Muscle of back (tissue), 11 donors: ENCODE results near the gene SPACDR. TPM values are rescaled to one million over a fixed set of nuclear protein-coding genes. Genes with fewer than 3 reads are reported as not detected.

Experiments used
- DNase-seq, 3 donors: peaks; one replicate each; pipeline versions ENCODE4 v3.0.0 to v3.0.0-alpha.2; 2013
- polyA plus RNA-seq, 10 donors: library from polyadenylated mRNA; unstranded; fragments of 120-200 nt; gene quantifications; one replicate each; pipeline ENCODE4 v1.2.1, GENCODE V29; 2013; ENCODE audit not compliant: insufficient read length in 10 of 10

The SPACDR gene
- polyA plus RNA-seq, 10 donors, result 0.86 to 3.5 (median 1.4) TPM

DNA sequence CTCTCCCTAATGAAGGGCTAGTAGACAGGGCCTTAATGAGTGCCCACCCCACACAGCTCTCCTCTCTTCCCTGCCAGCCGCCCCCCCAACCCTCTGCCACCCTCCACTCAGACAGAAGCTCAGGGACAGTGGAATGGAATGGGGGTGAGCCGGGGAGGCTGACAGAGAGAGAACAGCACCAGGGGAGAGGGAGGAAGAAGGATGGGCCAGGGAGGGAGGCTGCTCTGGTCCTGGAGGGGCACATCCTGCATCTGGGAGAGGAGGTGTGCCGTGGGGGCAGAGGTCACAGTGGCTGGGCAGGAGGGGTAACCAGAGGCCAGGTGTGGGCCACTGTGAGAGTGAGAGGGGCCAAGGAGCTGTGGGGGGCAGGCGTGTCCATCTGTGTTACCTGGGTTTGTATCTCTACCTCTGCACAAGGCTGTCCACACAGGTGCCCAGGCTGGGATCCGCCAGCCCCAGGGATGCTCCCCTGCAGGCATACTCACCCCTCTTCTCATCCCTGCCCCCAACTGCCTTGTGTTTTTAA, 22.1 kb upstream of the SPACDR start:
- DNase-seq, result no peak

DNA sequence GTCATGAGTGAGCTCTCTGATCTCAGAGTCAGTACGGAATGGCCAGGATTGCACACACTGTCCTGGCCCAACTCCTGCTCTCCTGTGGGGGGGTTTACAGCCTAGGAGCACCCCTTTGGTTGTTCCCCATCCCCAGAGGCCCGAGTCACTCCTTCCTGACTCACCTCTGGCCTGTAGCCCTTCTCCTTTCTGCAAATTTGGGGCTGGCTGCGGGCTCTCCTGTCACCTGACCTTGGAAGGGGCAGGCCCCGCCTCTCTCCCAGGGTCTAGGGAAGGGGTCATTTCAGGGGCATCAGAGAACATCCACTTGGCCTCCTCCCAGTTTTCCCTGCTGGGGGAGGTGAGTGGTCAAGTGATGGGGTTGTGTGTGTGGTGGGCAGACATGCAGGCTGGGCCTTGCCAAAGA, 21.4 kb upstream of the SPACDR start:
- no peak for DNase-seq

DNA sequence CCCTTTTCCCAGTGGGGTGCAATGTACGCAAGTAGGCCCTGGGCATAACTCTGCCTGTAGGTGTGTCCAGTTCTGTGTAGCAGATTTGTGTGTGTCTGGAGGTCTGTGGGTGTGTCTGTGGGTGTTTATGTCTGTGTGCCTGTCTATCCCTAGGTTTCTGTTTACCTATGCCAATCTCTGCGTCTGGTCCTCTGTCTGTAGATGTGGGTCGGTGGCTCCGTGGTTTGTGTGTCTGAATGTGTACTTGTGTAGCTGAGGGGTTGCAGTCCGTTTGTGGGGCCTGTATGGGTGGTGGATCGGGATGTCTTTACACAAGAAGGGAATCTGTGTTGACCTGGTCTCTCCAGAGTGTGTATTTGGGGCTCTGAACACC, 20.6 kb upstream of the SPACDR start:
- DNase-seq, result no peak

DNA sequence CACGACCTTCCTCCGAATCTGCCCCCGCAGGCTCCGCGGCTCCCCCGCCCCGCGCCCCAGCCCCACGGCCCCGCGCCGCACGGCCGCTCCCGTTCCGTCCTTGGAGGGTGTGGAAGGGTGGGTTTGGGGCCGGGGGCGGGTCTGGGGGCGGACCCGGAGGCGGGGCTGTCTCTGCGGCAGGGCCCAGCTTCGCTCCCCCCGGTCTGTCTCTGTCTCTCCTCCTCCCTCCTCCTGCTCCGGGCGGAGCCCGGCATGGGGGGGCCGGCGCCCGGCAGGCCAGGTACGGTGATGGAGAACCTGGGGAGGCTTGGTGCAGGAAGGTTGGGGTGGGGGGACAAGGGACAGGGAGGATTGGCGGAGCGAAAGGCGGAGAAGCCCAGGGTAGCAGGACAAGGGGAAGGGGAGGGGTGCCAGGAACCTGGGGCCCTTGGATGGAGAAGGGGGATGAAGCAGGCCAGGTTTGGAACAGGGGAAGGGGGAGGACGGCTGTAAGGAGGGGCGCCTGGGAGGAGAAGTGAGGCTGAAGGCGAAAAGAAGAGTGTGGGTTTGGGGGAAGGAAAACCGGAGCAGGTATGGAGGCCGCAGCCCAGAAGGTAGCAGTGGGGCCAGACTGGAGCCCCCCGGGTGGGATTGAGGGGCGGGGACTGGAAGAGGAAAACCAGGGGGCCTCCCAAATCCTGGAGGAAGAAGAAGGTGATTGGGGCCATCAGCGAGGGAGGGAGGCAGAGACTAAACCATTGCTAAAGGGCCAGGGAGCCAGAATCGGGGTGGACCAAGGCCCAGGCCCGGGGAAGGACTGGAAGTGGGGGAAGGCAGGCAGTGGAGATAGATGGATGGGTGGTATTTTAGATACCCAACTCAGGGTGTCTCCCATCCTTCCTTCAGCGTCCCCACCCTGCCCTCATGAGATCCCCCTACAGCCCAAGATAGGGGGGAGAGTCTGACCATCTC, 19.9 kb upstream of the SPACDR start, which contains the start of gene NYAP1:
Gene NYAP1, plus strand, starts transcription at position 206 of the 951 bp plus-strand sequence. CDS start 1,385 bp downstream, outside the sequence.
- peak in 2 of 3 donors; percentile 81 to 90 for DNase-seq

DNA sequence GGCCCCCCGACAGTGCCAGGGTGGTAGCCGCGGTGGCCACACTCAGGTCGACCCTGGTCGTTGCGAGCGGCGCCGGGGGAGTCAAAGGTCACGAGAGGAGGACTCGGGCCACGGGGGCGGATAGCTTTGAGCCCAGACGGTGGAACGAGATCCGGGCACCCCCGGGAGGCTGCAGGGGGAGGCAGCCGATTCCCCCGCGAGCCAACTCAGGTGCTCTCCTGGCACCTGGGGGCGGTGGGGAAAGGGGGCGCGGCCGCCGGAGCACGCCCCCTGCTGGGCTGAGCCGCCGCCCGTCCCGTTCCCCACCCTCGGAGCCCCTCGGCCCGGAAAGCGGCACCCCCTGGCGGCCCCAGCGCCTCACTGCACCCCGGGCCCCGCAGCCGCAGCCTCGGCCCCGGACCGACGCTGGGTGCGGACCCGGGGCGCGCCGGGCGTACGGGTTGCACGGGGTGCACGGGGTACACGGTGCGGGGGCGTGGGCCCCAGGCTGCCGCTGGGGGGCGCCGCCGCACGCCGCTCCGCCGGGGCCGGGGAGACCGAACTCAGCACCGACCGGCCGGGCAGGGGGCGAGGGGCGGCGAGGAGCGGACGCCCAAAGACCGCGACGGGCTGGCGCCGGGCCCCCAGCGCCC, 19.1 kb upstream of the SPACDR start:
- peak in 2 of 3 donors; percentile 76 to 86 for DNase-seq

DNA sequence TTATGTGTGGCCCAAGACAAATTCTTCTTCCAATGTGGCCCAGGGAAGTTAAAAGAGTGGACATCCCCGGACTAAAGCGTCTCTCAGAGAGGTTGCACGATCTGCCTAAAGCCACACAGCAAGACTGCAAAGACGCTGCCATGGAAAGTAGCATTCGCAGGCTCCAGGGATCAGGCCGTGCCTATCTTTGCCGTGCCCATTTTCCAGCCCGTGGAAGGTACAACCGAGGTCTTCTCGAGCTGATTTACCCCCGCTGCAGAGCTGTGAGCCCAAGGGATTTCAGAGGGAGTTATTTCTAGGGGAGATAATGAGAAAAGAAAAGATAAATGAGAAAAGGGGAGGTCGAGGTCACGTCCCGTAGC, 18.6 kb upstream of the SPACDR start:
- DNase-seq, result no peak

DNA sequence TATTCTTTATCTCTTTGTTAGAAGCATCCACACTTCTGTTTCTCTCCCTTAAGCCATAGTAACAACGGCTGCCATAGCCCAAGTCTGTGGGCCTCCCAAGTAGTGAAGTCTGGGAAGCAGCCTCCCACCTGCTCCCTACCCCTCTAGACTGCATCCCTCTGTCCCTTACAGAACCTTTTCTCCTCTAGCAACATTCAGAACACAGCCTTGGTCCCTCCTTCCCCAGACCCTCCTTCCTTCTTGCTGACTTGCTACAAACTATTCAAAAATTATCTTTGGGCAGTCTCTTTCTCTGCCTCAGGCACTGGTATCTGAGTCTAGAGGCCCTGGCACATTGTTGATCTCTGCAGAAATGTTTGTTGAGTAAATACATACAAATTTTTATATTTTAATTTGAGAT, 17.4 kb upstream of the SPACDR start:
- no peak for DNase-seq

DNA sequence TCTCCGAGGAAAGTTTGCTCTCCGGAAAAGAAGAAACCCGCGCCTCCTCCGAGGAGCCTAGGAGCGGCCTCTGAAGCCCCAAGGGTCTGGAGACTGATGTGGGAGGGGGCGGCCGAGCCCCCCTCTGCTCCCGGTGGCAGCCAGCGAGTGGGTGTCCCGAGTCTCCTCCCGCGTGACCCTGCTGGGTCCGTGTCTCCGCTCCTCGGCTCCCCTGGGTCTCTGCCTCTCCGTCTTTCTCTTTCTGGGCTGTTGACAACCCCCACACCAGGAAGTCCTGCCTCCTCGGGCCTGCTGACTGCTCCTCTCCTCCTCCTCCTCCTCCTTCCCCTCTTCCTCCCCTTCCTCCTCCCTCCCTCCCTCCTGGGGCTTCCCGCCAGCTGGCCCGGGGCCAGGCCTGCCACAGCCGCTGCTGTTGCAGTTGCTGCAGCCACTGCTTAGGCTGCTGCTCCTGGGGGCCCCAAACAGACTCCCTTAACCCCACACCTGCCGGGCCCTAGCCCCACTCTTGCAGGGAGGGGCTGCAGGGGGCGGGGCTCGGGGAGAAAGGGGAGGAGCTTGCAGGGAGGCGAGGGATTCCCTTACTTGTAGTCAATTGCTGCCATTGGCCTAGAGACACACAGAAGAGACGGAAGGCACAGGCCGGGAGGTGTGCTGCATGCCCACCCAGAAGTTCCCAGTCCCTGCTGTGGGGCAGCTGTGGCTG, 15.0 kb upstream of the SPACDR start, which contains the start of gene TSC22D4:
Gene TSC22D4, minus strand, starts transcription at position 257 of the 703 bp plus-strand sequence. CDS start 1,176 bp downstream, outside the sequence.
- DNase-seq, result peak; percentile 94 to 98 (median 95)

DNA sequence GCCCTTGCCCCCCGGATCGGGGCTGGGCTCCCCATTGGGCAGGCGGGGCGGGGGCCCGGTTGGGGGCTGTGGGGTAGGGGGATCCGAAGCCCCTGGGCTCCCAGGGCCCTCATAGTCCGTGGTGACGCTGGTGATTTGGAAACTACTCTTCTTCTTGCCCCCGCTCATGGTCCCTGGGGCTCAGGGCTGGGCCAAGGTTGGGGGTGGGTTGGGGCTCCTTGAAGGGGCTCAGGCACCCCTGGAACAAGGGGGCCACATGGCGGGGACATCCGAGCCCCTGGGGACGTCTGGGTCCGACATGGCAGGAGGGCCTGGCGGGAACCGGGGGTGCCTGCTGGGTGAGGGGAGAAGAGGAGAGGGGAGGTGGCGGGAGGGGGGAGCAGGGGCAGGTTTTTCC, 13.8 kb upstream of the SPACDR start:
- DNase-seq, result no peak

DNA sequence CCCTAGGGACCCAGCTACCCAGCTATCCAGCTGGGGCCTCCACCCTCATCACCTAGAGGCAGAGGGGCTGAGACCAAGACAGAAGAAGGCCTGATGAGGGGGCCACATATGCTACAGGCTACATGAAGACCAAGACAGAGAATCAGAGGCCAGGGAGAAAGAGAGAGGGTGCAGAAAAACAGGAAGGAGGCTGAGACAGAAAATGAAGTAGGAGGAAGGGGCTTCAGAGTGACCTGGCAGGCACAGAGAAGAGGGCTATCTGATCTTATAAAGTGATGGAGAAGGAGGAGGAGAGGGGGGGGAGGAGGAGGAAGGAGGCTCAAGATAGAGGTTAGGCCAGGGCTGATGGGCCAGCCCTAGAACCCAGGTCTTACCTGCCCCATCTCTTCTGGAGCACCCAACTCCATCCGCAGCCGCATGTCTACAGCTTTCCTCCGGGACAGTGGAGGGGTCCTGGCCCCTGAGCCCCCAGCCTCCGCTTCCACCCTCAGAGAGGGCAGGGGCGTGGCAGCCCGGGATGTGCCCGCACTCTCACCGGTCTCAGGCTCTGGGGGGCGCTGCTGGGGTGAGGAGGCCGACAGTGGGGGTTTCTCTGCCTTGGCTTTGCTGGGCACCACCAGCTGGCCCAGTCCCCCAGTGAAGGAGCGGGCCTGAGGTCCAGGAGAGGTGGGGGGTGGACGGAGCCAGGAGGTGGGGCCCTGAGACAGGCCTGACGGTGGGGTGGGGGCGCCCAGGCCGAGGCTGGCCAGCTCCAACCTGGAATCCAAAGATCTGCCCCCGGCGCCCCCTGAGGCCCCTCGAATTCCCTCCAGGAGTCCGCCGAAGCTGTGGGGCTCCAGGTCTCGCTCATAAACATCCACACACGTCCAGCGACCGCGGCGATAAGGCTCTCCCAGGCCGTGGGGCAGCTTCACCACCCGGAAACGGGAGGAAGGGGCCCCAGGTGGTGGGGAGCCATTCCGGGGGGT, 13.1 kb upstream of the SPACDR start:
- DNase-seq, result no peak

DNA sequence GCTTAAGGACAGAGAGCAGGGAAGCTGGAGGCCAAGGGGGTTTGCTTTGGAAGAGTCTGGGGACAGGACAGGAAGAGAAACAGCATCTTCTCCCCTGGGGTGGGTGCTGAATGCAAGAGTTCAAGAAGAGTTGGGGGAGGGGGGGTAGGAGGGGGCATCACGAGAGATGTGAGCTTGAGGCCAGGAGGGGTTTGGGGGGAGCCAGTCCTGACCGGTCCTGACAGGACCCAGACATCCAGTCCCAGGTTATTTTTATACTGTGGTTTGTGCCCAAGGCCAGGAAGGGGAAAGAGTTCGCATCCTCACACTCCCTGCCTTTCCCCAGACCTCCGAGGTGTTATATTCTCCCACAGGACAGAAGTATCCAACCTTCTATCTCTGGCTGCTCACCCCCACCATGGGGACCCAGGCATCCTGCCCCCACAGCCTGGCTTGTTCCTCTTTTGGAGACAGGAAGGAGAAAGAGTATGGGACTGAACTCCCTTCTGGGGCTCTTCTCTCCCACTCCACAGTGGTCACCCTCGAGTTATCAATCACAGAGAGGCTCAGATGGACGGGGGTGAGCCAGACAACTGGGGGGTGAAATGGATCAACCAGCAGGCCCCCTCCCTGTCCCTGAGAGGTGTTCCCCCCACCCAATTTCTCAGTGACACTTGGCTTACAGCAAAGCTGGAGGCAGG, 12.2 kb upstream of the SPACDR start:
- no peak for DNase-seq

DNA sequence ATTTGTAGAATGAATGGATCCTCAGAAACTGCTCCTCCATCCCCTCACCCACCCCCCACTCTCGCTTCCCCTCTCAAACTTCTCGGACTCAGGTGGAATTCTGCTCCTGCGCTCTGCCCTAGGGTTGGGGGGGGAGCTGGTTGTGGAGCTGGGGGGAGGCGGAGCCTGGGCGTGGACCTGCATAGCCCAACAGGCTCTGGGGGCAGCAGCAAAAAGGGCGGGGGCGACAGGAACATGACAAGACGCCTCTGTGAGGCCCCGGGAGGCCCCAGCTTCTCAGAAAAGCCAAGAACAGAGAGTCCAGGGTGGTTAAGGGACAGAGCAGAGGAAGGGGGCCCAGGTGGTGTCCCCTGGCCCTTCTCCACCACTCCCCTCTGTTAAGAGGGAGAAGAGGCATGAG, 11.5 kb upstream of the SPACDR start:
- peak in 1 of 3 donors; percentile 62 for DNase-seq

DNA sequence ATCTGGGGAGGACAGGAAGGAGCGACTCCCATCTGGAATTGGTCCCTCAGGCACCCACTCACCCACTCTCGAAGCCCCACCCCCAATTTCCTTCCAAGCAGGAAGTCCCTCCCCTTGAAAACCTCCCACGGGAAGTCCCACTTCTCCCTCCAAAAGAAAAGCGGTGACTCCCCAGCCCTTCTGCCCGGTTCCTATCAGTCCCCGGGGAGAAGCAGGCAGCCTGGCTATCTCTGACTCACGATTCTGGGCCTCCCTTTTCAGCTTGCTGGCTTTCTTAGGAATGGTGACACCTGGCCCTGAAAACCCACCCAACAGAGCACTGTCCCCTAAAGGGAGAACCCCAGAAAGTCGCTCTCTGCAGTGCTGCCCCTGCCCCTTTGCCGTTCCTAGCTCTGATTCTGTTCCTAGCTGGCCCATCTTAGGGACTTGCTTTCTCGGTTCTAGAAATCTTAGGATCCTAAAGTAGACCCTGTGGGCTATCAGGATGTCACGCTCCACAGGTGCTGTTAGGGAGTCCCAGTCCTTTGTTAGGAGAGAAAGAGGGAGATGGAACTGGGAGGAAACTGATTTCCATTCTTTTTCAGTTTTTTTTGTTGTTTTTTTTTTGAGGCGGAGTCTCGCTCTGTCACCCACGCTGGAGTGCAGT, 8.9 kb upstream of the SPACDR start:
- DNase-seq, result no peak

DNA sequence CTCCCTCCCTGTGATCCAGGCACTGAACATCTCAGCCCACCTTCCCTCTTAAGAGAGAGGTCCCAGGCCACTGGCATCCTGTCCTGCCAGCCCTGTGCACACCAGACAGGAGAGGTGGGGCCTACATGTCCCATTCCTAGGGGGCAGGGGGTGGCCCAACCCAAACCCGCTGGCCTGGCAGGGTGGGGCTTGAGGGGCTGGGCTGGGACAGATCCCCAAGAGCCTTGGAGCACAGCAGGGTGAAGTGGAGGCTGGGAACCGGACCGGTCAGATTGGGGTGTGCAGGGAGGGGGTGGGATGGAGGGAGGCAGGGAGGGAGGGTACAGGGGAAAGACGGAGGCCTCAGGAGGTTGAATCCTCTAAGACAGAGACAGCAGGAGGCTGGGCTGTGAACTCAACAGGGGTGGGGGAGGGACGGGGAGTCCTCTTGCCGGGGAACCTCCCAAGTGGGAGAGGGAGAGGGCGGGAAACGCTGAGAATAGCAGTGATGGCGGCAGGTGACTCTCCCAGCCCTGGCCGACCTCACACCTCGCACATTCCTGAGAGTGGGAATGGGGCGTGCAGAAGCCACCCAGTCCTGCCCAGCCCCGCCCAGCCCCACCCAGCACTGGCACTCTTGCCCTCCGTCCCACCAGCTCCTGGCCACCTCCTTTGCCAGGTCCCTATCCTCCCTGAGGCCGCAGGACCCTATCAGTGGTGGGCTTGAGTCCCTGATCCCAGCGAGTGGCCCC, 8.2 kb upstream of the SPACDR start:
- DNase-seq, result no peak

DNA sequence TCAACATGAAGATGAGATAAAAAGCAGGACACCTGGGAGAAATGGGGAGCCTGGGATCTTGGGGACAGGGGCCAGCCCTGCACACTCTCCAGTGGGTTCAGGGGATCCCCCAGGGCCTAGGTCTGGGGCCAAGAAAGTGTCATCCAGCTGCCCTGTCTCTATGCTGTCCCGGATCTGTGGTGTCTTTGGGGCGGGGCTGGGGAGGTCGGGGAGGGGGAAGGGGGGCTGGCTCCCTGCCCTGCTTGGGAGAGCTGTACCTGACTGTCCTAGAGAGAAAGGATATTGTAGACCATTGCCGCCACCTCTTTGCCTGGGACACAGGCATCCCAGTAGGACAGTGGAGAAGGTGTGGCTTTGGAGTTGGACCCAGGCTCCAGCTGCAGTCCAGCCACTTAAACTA, 7.0 kb upstream of the SPACDR start:
- DNase-seq, result no peak

DNA sequence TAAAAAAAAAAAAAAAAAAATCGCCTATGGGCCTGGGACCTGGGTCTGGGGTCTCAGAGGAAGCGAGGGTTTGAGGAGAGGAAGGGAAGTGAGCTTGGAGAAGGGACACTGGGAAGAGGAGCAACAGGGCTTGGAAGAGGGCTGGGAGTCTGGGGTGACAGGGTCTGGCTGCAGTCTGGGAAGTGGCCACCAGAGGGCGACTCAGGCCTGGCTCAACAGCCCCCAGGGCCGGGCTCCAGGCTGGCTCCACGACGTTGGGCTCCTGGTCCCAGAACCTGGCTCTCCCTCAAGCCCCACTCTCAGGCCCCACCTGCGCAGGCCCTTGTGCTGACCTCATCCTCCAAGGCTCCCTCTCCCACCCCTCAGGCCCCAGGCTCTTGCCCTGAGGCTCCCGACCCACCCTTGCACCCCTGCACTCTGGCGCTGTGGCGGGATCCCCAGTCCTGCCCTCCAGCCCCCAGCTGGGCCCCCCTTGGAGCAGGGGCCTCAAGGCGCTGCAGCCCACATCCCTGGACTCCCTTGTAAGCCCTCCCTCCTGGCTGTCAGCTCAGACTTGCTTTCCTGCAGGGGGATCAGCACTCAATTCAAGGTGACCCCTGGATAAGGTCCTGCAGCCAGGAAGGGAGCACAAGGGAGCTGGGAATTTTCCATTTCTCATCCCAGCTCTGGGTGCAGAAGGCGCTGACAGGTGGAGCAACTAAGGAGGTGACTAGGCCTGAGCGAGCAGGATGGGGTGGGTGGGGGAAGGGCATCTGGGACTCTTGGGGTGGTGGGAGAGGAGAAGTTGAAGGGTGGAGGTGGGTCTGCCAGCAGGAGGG, 5.4 kb upstream of the SPACDR start:
- DNase-seq, result peak; percentile 57 to 88 (median 87)

DNA sequence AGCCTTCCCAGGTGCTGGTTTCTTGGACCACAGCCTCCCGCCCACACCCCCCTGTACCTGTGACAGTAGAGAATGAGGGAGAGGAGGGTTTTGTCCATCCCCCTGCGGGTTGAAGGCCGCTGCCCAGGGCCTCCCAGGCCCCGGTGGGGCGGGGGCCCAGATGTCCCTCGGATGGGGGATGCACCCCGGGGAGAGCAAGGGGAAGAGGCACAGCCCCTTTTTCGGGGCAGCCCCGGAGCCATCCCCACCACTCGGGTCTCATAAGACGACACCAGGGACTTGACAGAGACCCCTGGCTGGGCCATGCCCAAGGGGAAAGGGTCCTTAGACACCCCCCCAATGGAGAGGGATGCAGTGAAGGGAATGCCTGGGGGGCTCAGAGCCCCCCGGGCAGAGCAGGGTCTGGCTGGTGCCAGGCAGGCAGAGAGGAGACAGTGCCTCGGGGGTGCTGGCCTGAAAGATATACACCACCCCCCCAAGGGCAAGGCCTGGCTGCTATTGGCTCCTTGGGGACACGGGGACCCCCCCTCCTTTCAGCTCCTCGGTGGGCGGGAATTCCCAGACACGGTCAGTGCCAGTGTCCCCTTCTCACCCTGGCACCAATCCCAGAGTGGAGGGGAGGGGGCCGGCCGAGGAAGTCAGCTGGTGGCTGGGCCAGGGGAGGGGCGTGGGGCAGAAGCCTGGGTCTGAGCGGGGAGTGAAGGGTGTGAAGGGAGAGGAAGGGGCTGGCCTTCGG, 3.7 kb upstream of the SPACDR start:
- DNase-seq, result no peak
